HUES64 (cell line): ENCODE measurements around the gene CDK14.
A peak's percentile ranks its signal among the peaks of the same experiment; 100 is the strongest.

ENCODE experiments used
- H3K27ac ChIP-seq: 2 replicates; pipeline ENCODE4 v1.7.0; 2013; ENCODE audit warnings: low read depth, low read length, inconsistent platforms
- H3K27me3 ChIP-seq: 2 replicates; pipeline ENCODE4 v1.6.1; 2013; ENCODE audit warnings: mild to moderate bottlenecking, low read length; ENCODE audit not compliant: insufficient read depth
- H3K36me3 ChIP-seq: 2 replicates; pipeline ENCODE4 v1.6.1; 2013; ENCODE audit warnings: mild to moderate bottlenecking, low read length; ENCODE audit not compliant: insufficient read depth
- H3K4me1 ChIP-seq: 2 replicates; pipeline ENCODE4 v1.6.1; 2013; ENCODE audit warnings: mild to moderate bottlenecking, low read length, moderate library complexity; ENCODE audit not compliant: insufficient read depth
- H3K4me3 ChIP-seq: 2 replicates; pipeline ENCODE4 v1.5.1; 2013; ENCODE audit warnings: mild to moderate bottlenecking, low read length, moderate library complexity
- H3K9ac ChIP-seq: 2 replicates; pipeline ENCODE4 v1.6.1; 2013; ENCODE audit warnings: mild to moderate bottlenecking, low read depth, low read length
- H3K9me3 ChIP-seq: 2 replicates; pipeline ENCODE4 v1.6.1; 2013; ENCODE audit warnings: low read depth, low read length; ENCODE audit not compliant: insufficient read depth
- WGBS: fragments of 150-250, 120-280 bp; methylation state at CpG from one replicate; pipeline ENCODE4 v1.1.7; 2013; ENCODE audit warnings: missing lambda C conversion rate; 5-methylcytosine and 5-hydroxymethylcytosine counted together

The CDK14 gene

DNA sequence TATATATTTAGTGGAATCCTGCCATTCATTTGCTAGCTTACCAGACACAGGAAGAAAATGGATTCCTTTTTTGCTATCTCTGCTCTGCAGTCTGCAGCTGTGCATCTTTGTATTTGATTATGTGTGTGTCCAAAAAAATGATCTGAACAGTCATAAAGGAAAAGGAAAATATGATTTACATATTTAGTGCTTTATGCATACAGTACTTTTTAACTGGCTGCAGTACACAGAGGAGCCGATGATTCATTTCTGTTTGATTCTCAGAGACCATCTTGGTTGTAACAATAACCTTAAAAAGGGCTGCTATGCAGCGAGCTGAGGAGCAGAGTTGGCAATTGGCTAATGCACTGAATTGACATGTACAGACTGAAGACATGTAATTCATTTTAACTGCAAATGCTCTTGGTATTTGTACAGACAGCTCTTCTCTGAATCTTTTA lies 516.8 kb downstream of the CDK14 start:
- no peaks in the 10 kb centered on the region for H3K27me3 ChIP-seq
- H3K36me3 ChIP-seq: peaks cover 12% of the 10 kb centered on the region
- H3K9me3 ChIP-seq: no peaks in the 10 kb centered on the region
- no peak overlapping the region for H3K4me3 ChIP-seq
- H3K4me1 ChIP-seq: no peaks in the 10 kb centered on the region
- WGBS: 95% methylated on average over 2 of the region's 2 CpGs
- H3K27ac ChIP-seq: no peak overlapping the region
- no peak overlapping the region for H3K9ac ChIP-seq

DNA sequence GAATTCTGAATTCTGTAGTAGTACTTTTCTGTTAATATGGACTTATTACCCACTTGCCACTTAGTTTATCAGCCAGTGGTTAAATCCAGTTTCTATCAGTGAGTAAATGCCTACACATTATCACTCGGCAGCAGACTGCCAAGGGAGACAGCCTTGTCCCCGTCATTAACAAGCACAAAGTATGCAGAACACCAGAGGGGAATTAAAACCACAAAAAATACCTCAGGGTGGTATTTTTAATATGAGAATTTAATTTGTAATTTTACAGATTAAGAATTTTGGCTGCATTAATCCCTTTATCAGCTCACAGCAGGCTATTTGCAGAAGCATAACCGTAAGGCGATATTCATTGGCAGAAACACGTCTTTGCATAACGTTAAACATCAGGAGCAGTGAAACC lies 518.1 kb downstream of the CDK14 start:
- H3K27ac ChIP-seq: no peak overlapping the region
- H3K9ac ChIP-seq: no peak overlapping the region
- no peak overlapping the region for H3K4me3 ChIP-seq
- H3K36me3 ChIP-seq: peaks cover 15% of the 10 kb centered on the region
- H3K27me3 ChIP-seq: no peaks in the 10 kb centered on the region
- no peaks in the 10 kb centered on the region for H3K9me3 ChIP-seq
- WGBS: 91% methylated on average over 6 of the region's 6 CpGs
- no peaks in the 10 kb centered on the region for H3K4me1 ChIP-seq

DNA sequence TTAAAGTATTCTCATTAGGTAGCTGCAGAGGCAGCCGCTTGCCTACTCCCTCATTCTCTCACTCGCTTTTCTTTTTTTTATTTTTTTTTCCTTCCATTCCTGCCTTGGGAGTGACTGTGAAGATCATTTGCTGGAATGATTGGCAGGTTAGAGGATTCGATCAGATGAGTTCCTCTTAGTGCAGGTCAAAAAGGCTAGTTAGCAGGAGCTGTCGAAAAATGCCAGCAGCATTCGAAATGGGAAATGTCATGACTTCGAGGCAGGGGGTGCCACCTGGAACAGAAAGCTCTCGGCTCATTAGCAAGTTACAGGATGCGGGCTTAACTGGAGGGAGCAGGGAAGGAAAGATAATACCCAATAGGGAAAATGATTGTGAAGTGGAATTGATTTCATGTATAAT lies 530.6 kb downstream of the CDK14 start:
- Histone ChIP-seq H3K36me3 (no peaks in the 10 kb centered on the region), H3K27ac (no peak overlapping the region), H3K4me3 (no peak overlapping the region), H3K27me3 (no peaks in the 10 kb centered on the region), H3K9ac (no peak overlapping the region), H3K9me3 (no peaks in the 10 kb centered on the region), H3K4me1 (peaks cover 25% of the 10 kb centered on the region)
- WGBS: 27% methylated on average over 8 of the region's 8 CpGs

DNA sequence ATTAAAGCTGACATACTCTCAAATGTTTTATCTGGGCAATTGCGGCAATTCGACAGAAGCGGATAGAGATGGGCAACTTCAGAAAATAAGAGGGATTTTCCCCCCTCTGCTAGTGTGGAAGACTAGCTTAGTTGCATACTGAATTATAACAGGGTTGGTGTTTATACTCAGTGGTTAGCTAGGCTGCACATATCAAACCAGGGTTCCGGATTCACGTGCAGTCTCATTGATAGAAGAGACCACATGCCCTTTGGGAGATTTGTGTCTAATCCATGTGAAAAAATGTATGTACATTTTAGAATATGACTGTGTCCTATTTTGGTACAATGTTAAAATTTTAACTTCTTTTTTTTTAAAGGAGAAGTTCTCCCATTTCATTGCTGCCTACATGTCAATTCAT lies 531.2 kb downstream of the CDK14 start:
- Histone ChIP-seq H3K4me3 (no peak overlapping the region), H3K9me3 (no peaks in the 10 kb centered on the region), H3K36me3 (no peaks in the 10 kb centered on the region), H3K9ac (no peak overlapping the region), H3K27ac (no peak overlapping the region), H3K27me3 (no peaks in the 10 kb centered on the region), H3K4me1 (peaks cover 25% of the 10 kb centered on the region)
- WGBS: 86% methylated on average over 5 of the region's 5 CpGs

DNA sequence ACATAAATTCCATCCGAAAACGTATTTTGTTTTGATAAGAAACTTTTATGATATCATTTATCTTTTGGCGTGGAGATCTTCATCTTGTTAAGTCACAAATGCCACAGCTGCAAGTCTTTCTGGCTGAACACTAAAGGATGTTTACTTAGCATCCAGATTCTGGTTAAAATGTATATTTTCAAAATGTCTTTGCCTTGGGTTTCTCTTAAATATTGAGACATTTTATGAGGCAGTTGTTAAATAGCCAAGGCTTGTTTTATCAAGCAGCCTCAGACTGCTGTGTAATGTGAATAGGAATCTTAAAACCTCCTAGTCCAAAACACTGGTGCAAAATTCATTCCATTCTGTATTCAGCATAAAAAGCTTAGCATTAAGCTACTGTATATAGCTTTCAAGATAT lies 531.8 kb downstream of the CDK14 start:
- Histone ChIP-seq H3K27me3 (no peaks in the 10 kb centered on the region), H3K9me3 (no peaks in the 10 kb centered on the region), H3K4me3 (no peak overlapping the region), H3K4me1 (peaks cover 25% of the 10 kb centered on the region), H3K27ac (no peak overlapping the region), H3K9ac (no peak overlapping the region), H3K36me3 (no peaks in the 10 kb centered on the region)
- 80% methylated on average over 2 of the region's 3 CpGs for WGBS

DNA sequence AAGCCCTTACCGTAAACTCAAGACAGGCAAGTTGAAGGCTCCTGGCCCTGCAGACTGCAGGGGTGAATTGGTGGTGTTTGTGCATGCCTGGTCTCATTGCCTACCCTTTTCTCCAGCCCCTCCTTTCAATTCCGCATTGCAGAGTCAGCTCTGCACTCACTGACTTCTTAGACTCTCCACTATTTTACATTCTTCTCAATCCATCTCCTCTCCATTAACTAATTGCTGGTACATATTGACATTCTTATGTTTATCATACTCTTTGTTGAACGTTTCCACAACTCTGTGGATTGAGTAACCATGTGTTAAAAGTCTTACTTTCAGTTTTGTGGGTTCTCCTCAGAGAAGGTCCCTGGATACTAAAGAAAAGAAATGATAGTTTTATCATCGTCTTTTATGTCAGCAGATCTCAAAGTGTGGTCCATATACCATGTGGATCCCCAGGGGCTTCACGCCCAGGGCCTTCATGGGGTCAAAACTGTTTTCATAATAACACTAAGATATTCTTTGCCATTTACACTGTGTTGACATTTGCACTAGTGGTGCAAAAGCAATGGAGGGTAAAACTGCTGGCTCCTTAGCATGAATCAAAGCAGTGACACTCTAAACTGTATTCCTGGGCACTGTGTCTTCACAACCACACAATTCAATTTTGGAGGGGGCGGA lies 532.7 kb downstream of the CDK14 start:
- Histone ChIP-seq H3K27me3 (no peaks in the 10 kb centered on the region), H3K4me3 (no peak overlapping the region), H3K9ac (no peak overlapping the region), H3K27ac (no peak overlapping the region), H3K9me3 (no peaks in the 10 kb centered on the region), H3K36me3 (no peaks in the 10 kb centered on the region), H3K4me1 (peaks cover 30% of the 10 kb centered on the region)
- WGBS: 74% methylated on average over 5 of the region's 6 CpGs

DNA sequence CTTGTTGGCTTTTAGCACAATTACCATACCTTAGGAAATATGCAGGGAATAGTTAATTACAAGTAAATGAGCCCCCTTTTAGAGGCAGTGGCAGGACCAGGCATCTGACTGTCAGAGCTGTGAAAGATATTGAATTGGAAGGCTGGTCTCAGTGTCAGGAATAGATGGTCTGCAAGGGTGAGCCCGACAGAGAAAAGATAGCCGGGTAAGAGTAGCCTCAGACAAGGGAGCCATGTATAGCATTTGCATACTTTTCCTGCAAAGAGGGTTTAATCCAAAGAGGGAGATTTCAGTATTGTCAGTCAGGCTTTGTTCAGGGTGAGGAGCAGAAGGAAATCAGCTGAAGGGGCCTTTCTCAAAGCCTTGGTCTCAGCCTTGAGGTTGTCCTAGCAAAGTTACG lies 539.2 kb downstream of the CDK14 start:
- 53% methylated on average over 3 of the region's 3 CpGs for WGBS
- H3K27ac ChIP-seq: peak overlapping the region; percentile 7
- H3K9me3 ChIP-seq: no peaks in the 10 kb centered on the region
- peaks cover 41% of the 10 kb centered on the region for H3K4me1 ChIP-seq
- no peak overlapping the region for H3K9ac ChIP-seq
- H3K27me3 ChIP-seq: no peaks in the 10 kb centered on the region
- no peak overlapping the region for H3K4me3 ChIP-seq
- H3K36me3 ChIP-seq: no peaks in the 10 kb centered on the region

DNA sequence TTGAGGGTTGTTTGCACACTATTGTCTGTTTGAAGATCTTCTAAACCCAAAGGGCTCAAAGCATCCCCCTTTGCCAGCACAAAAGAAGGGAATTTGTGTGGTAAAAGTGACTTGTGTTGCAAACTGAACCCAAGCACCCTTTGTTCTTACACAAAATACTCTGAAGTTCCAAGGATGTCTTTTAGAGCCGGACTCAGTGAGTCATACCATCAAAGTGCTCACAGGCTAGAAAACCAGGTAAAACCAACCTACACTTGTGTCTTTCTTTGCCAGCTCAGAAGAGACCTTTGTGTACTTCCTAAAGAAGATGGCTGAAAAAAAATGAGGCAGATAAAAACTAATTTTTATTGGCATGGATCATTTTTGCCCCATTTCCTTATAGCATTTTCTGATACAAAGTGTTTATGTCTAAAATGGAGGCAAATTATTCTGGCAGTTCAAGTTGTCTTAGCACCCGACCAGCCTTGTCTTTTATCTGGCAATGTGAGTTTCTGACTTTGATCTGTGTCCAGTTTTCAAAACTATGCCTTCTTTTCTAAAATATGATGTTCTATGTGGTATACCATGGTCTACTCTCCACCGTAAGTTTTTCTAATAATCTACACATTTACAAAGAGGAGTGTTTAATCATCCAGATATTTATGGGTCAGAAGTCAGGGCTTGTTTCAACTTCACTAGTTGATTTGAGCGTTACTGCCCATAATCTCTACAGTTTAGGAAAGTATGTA lies 539.7 kb downstream of the CDK14 start:
- H3K27me3 ChIP-seq: no peaks in the 10 kb centered on the region
- H3K4me1 ChIP-seq: peaks cover 45% of the 10 kb centered on the region
- H3K9me3 ChIP-seq: no peaks in the 10 kb centered on the region
- no peaks in the 10 kb centered on the region for H3K36me3 ChIP-seq
- no peak overlapping the region for H3K9ac ChIP-seq
- H3K27ac ChIP-seq: peak overlapping the region; percentile 7
- no peak overlapping the region for H3K4me3 ChIP-seq
- 81% methylated on average over 3 of the region's 4 CpGs for WGBS

DNA sequence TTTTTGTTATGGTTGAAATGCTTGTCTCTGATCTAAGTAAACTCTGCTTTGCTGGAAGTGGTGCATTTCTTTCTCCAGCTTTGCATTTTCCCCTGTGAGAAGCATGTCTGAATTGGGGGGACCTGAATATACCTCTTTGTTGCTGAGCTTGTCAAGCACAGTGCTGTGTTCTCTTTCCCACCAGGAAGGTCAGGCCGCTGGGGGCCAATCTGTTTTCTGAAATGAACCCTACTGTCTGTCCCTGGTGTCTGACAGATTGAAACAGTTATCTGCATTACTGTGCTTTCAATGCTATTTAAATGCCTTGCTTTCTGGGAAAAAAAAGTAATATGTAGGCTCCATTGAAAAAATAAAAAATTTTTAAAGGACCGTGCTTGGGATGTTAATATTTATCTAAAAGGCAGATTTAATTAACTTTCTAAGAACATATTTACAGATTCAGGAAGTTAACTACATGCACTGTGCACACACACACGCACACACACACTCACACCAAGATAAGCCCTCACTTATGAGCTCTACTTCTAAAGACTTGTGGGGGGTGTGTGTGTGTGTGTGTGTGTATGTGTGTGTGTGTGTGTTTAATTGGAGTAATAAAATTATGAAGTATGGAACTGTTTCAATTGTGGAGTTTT lies 541.1 kb downstream of the CDK14 start:
- 85% methylated on average over 1 of the region's 3 CpGs for WGBS
- Histone ChIP-seq H3K4me1 (peaks cover 50% of the 10 kb centered on the region), H3K9ac (no peak overlapping the region), H3K36me3 (no peaks in the 10 kb centered on the region), H3K27ac (no peak overlapping the region), H3K27me3 (no peaks in the 10 kb centered on the region), H3K9me3 (no peaks in the 10 kb centered on the region), H3K4me3 (no peak overlapping the region)

DNA sequence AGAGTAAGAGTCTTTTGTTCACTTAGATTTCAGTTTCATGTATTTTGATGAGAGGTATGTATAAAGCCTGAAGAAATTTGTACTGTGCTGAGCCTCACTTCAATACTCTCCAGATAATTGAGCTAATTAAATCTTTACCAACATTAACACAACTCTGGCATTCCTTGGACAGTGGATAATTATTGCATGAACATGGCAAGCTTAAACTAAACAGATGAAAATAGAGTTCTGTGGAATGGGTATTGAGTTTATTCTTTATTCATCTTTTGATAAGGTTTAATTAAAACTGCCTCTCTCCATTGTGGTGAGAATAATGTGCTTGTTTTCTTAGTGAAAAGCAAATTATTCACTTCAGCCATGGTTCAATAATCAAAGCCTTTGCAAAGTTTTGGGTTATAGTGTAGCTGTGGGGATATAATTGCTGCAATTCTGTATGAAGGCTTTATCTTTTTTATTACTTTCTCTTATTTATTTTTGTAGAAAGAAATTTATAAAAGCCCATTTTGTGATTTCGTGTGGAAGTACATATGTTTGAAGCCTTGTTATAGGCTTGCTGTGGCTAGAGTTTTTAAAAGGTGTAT lies 541.8 kb downstream of the CDK14 start:
- Histone ChIP-seq H3K4me1 (peaks cover 50% of the 10 kb centered on the region), H3K4me3 (no peak overlapping the region), H3K9ac (no peak overlapping the region), H3K36me3 (no peaks in the 10 kb centered on the region), H3K27ac (no peak overlapping the region), H3K9me3 (no peaks in the 10 kb centered on the region), H3K27me3 (no peaks in the 10 kb centered on the region)
- 77% methylated on average over 1 of the region's 1 CpG for WGBS

DNA sequence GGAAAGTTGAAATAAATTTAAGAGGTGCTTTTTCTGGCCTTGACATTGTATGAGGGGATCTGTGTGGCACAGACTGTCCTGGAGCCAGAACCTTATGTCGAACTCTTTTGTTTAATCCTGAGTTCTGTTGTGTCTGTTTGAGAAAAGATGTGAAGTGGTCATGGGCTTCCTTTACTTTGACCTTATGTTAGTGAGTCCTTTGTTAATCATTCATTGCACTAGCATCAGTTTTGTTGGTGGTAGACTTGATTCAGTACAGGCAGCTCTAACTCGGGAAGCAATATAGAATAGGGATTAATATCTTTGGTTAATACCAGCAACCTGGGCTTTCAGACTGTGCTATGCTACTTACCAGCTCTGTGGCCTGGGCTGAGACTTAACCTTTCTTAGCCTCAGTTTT lies 544.2 kb downstream of the CDK14 start:
- H3K9me3 ChIP-seq: no peaks in the 10 kb centered on the region
- H3K27ac ChIP-seq: no peak overlapping the region
- H3K27me3 ChIP-seq: no peaks in the 10 kb centered on the region
- no peak overlapping the region for H3K9ac ChIP-seq
- H3K4me3 ChIP-seq: no peak overlapping the region
- WGBS: 94% methylated on average over 2 of the region's 2 CpGs
- no peaks in the 10 kb centered on the region for H3K36me3 ChIP-seq
- peaks cover 32% of the 10 kb centered on the region for H3K4me1 ChIP-seq
